Posterior vena cava (tissue), 2 donors: ENCODE measurements around the gene ADGRD1. TPM values are rescaled to one million over a fixed set of nuclear protein-coding genes. Genes with fewer than 3 reads are reported as not detected.
"Not testable (repeated sequence)": the region's sequence is repeated elsewhere in the genome, so short reads cannot be mapped to it uniquely, and the experiment has no call there.

Experiments used
- DNase-seq: peaks from one replicate; pipeline ENCODE4 v3.0.0-alpha.2; 2020; ENCODE audit warnings: low spot score
- intact Hi-C, 2 donors: fragments of 100-400 bp; cut with DNase I; formaldehyde crosslinking; loops; one replicate each; pipeline versions ENCODE4 v1.14.1 to v1.14.2; 2022 to 2023
- total RNA-seq, 2 donors: library from RNA; stranded (reverse); fragmentation: NEBNext Ultra II Directional; extraction: Animal tissue kit (Norgen Biotek cat#: 25700); gene quantifications; one replicate each; pipeline ENCODE4 v1.2.1, GENCODE V29; 2021
- donor health status: DM: yes; HTN: yes; CAD: no.
- donor health status: DM: yes; HTN: yes; CAD: no.

Gene ADGRD1
- total RNA-seq, 2 donors from 2014 or later = 178 to 238 TPM

GRCh38 chr12:131071950-131072349, 118.2 kb downstream of the ADGRD1 start:
- intact Hi-C loops, DNase-seq: not testable (repeated sequence)

- intact Hi-C loops = no loop called here
- no peak for DNase-seq
Observed at GRCh38 chr12:131072451-131073230, 118.9 kb downstream of the ADGRD1 start.

- DNase-seq = peak; percentile 90
- intact Hi-C loops = no loop called here
Observed at GRCh38 chr12:131074221-131075083, 120.7 kb downstream of the ADGRD1 start.

GRCh38 chr12:131075194-131075593, 121.5 kb downstream of the ADGRD1 start:
- DNase-seq = no peak
- intact Hi-C loops = no loop called here

- peak; percentile 72 for DNase-seq
Observed at GRCh38 chr12:131075611-131076010, 121.9 kb downstream of the ADGRD1 start.

GRCh38 chr12:131076296-131076695, 122.6 kb downstream of the ADGRD1 start:
- no peak for DNase-seq
- intact Hi-C loops = no loop called here

More at GRCh38 chr12:131075611-131076010, 121.9 kb downstream of the ADGRD1 start:
- intact Hi-C loops = no loop called here

- intact Hi-C loops = no loop called here
- DNase-seq = peak; percentile 70
Observed at GRCh38 chr12:131076791-131077747, 123.4 kb downstream of the ADGRD1 start.

- DNase-seq = peak; percentile 58
- intact Hi-C loops = no loop called here
Observed at GRCh38 chr12:131077931-131078391, 124.3 kb downstream of the ADGRD1 start.

- intact Hi-C loops = loop anchor here in 1 of 2 donors (5.0 kb wide), 1 partner anchor 240 kb away; no protein-coding TSS in a partner anchor
- DNase-seq = peak; percentile 69
Observed at GRCh38 chr12:131082290-131083194, 128.8 kb downstream of the ADGRD1 start.

- intact Hi-C loops = loop anchor here in 1 of 2 donors (5.0 kb wide), 1 partner anchor 242 kb away; no protein-coding TSS in a partner anchor
Observed at GRCh38 chr12:131084341-131085011, 130.8 kb downstream of the ADGRD1 start.

GRCh38 chr12:131085125-131085815, 131.6 kb downstream of the ADGRD1 start:
- peak; percentile 68 for DNase-seq
- intact Hi-C loops = no loop called here

More at GRCh38 chr12:131084341-131085011, 130.8 kb downstream of the ADGRD1 start:
- DNase-seq = peak; percentile 76

- peak; percentile 56 for DNase-seq
- intact Hi-C loops = no loop called here
Observed at GRCh38 chr12:131085816-131086591, 132.3 kb downstream of the ADGRD1 start.

GRCh38 chr12:131087302-131087818, 133.7 kb downstream of the ADGRD1 start:
- intact Hi-C loops = no loop called here

GRCh38 chr12:131087991-131088700, 134.4 kb downstream of the ADGRD1 start:
- intact Hi-C loops = no loop called here
- peak; percentile 76 for DNase-seq

More at GRCh38 chr12:131087302-131087818, 133.7 kb downstream of the ADGRD1 start:
- peak; percentile 68 for DNase-seq
